Esophagus (tissue), 2 donors: ENCODE results near the gene NKX1-1. TPM values are rescaled to one million over a fixed set of nuclear protein-coding genes. Genes with fewer than 3 reads are reported as not detected.

Experiments
- H3K27ac ChIP-seq, 2 donors: one replicate each; pipeline ENCODE4 v1.5.1; 2013; ENCODE audit warnings: low read depth in 2 of 2, mild to moderate bottlenecking in 2 of 2, inconsistent platforms in 1 of 2, low read length in 1 of 2, moderate library complexity in 1 of 2
- H3K27me3 ChIP-seq, 2 donors: one replicate each; pipeline ENCODE4 v1.6.1; 2013; ENCODE audit warnings: low read length in 2 of 2, control low read depth in 1 of 2, mild to moderate bottlenecking in 1 of 2; ENCODE audit not compliant: insufficient read depth in 2 of 2, control insufficient read depth in 1 of 2
- H3K36me3 ChIP-seq, 2 donors: one replicate each; pipeline ENCODE4 v1.6.1; 2013; ENCODE audit warnings: low read length in 1 of 2; ENCODE audit not compliant: control insufficient read depth in 2 of 2, insufficient read depth in 2 of 2
- H3K4me1 ChIP-seq, 2 donors: one replicate each; pipeline ENCODE4 v1.6.1; 2013; ENCODE audit warnings: low read length in 1 of 2; ENCODE audit not compliant: control insufficient read depth in 2 of 2, insufficient read depth in 2 of 2
- H3K4me3 ChIP-seq, 2 donors: one replicate each; pipeline ENCODE4 v1.5.1; 2013; ENCODE audit warnings: low read length in 2 of 2, mild to moderate bottlenecking in 2 of 2, low read depth in 1 of 2, moderate library complexity in 1 of 2
- H3K9me3 ChIP-seq, 2 donors: one replicate each; pipeline ENCODE4 v1.6.1; 2013; ENCODE audit warnings: mild to moderate bottlenecking in 2 of 2, low read depth in 1 of 2, low read length in 1 of 2, moderate library complexity in 1 of 2; ENCODE audit not compliant: control insufficient read depth in 2 of 2, insufficient read depth in 1 of 2
- WGBS, 2 donors: extraction: QIAGEN DNeasy Blood & Tissue Kit; methylation state at CpG; one replicate each; pipeline ENCODE4 v1.1.7; 2013; 5-methylcytosine and 5-hydroxymethylcytosine counted together
- polyA plus RNA-seq, 2 donors: library from polyadenylated mRNA; stranded (reverse); fragments of 200-250 nt; gene quantifications; one replicate each; pipeline ENCODE4 v1.2.3, GENCODE V29; 2013
- donor health status: healthy with polysubstance abuse.
- donor health status: Bipolar disorder and iron deficiency.

NKX1-1 gene
- polyA plus RNA-seq, 2 donors = not detected

DNA sequence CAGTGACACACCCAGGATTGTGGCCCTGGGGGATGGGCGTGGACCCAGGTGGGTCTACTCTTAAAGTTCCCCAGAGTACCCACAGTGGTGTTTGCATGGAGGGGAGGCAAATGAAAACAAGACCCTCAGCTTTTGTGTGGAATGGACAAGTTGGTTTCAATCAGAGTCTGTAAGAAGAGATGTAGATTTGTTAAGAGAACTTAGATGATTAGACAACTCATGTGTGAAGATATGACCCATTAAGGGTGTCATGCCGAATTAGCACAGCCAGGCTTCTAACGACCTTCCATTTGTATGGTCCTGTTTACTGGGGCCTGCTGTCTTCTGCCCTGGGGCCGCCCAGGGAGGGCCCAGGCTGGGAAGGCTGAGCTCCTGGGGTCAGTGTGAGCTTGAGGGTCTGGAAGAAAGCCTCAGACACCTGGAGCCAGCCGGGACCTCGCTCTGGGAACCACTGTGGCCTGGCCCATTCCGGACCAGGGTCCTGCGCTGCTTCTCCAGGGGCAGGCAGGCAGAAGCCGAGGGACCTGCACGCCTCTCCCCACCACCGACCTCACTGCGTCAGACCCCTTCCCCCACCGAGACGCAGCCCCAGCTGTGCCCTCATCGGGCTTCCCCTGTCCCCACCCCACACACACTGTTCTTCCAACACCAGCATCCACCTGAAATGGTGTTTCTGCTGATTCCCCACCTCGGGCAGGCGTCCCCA lies 38.9 kb downstream of the NKX1-1 start:
- H3K36me3 ChIP-seq = peaks cover 0 to 40% of the 10 kb centered on the region in 2 donors
- no peak overlapping the region for H3K27ac ChIP-seq
- no peak overlapping the region for H3K4me3 ChIP-seq
- no peaks in the 10 kb centered on the region for H3K27me3 ChIP-seq
- H3K9me3 ChIP-seq = no peaks in the 10 kb centered on the region
- peaks cover 4 to 5% of the 10 kb centered on the region in 2 donors for H3K4me1 ChIP-seq
- WGBS, 2 donors = 92 to 94% methylated on average over 17 of the region's 17 CpGs

DNA sequence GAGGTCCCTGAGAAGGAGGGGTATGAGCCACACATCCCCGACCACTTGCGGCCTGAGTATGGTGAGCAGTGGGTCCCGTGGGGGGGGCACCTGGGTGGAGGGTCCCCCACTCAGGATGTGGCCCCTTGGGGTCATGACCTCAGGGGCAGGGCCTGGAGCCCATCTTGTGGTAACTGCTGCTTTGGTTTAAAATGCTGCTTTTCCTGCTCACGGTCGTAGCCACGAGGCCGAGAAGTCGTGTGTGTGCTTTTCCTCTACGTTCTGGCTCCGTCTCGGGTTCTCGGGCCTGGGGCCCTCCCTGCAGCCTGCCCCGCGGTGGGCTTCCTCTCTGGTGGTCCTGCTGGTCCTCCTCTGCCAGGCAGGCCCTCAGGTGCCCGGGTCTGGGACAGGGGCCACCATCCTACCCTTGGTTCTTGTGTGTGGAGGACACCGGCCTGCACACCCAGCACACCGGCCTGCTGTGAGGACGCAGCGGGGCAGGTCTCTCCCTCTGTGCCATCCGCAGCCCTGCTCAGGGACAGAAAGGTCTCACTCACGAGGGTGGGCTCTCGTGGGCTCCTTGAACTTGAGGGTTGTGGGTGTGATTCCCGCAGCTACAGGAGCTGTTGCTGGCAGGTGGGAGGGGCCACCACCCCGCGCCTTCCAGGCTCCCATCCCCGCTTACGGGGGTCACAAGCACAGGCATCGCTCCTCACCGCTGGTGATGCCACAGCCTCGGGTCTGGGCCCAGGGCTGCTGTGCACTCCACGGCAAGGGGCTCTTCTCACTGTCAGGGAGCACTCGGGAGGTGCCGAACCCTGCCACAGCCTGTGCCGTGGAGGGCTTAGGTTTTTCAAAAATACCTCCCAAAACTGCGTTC lies 39.6 kb downstream of the NKX1-1 start:
- Histone ChIP-seq H3K27ac (no peak overlapping the region), H3K27me3 (no peaks in the 10 kb centered on the region), H3K4me1 (peaks cover 4 to 5% of the 10 kb centered on the region in 2 donors), H3K4me3 (no peak overlapping the region), H3K9me3 (no peaks in the 10 kb centered on the region), H3K36me3 (peaks cover 0 to 43% of the 10 kb centered on the region in 2 donors)
- WGBS, 2 donors = 94% methylated on average over 35 of the region's 35 CpGs

DNA sequence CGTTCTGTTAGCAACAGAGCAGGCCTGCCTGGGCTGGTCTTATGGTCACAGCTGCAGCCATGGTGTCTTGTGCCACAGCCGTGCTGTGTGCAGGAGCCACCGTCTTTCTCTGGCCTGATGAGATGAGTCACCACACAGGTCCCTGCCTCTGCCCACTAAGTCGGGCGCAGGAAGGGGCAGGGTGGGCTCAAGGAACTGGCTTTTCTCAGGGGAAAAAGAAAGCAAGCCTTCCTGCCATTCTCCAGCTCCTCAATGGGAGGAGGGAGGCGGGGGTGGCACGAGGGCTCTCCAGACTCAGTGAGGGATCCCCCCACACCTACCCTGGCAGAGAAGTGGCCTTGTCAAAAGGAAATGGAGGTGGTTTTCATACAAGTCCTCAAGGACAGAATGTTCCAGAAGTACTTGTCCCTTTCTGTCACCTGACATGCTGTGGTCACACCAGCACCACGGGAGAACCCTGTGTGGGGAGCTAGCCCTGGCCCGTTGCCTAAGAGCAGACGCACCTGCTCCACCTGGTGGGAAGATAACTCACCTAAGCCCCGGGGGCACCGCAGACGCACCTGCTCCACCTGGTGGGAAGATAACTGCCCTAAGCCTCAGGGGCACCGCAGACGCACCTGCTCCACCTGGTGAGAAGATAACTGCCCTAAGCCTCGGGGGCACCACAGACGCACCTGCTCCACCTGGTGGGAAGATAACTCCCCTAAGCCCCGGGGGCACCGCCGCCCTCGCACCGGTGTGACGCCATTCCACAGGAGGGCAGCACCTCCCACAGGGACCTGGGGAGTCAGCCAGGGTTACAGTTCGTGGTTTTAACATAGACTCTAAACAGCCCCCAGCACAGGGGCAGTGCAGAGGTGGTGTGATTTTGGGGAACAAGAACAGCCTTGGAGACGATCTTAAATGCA lies 40.7 kb downstream of the NKX1-1 start:
- H3K9me3 ChIP-seq = no peaks in the 10 kb centered on the region
- no peaks in the 10 kb centered on the region for H3K27me3 ChIP-seq
- no peak overlapping the region for H3K4me3 ChIP-seq
- H3K27ac ChIP-seq = no peak overlapping the region
- H3K36me3 ChIP-seq = peaks cover 0 to 44% of the 10 kb centered on the region in 2 donors
- WGBS, 2 donors = 65 to 66% methylated on average over 25 of the region's 25 CpGs
- peaks cover 4 to 5% of the 10 kb centered on the region in 2 donors for H3K4me1 ChIP-seq

DNA sequence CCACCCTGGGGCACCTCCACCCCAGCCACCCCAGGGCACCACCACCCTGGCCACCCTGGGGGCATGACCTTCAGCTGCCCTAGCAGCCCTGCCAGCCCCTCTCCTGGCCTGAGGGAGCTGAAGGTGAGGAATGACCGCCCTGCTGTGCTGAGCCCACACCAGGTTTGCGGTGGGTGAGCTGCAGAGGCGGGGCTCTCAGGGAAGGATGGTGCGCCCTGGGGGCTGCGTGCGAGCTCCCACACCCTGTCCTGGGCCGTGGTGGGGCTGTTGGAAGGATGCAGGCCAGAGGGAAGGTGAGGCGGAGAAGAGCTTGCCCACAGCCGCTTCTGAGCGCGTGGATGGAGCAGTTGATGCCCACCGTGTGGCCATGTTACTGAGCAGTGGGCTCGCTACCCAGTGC lies 41.5 kb downstream of the NKX1-1 start:
- H3K4me1 ChIP-seq = peaks cover 4 to 5% of the 10 kb centered on the region in 2 donors
- no peak overlapping the region for H3K27ac ChIP-seq
- no peak overlapping the region for H3K4me3 ChIP-seq
- WGBS, 2 donors = 82 to 90% methylated on average over 13 of the region's 13 CpGs
- H3K36me3 ChIP-seq = peaks cover 0 to 39% of the 10 kb centered on the region in 2 donors
- H3K9me3 ChIP-seq = no peaks in the 10 kb centered on the region
- H3K27me3 ChIP-seq = no peaks in the 10 kb centered on the region

DNA sequence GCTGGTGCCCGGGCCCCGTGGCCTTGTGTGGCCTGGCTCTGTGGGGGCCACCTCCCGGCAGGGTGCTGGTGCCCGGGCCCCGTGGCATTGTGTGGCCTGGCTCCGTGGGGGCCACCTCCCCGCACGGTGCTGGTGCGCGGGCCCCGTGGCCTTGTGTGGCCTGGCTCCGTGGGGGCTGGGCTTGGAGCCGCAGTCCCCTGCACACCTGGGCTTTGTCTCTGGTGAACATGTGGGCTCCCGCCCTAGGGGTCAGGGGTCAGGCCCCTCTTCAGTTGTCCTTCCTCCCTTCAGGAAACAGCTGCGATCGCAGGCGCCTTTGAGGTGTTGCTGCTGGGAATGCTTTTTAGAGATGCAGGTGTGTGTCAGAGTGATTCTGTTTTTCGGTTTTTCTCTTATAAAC lies 42.0 kb downstream of the NKX1-1 start:
- Histone ChIP-seq H3K36me3 (peaks cover 0 to 39% of the 10 kb centered on the region in 2 donors), H3K9me3 (no peaks in the 10 kb centered on the region), H3K27me3 (no peaks in the 10 kb centered on the region), H3K4me3 (no peak overlapping the region), H3K4me1 (peaks cover 4 to 5% of the 10 kb centered on the region in 2 donors), H3K27ac (no peak overlapping the region)
- 87 to 93% methylated on average over 16 of the region's 18 CpGs for WGBS, 2 donors

DNA sequence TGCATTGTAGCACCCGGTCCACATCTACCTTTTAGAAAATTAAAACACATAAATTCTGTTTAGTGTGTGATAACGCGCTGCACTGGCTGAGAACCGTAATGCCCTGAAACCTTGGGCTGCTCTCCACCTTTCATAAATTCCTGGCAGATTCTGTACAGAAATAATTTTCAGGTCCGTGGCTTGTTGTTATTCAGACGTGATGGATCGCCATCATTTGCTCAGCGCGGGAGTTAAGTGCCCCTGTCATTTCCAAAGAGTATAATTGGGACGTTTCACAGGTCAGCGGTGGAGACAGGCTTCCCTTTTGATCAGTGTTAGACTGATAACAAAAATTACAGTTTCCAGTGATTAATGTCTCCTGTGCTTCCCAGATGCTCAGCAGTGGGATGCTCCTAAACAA lies 42.7 kb downstream of the NKX1-1 start:
- WGBS, 2 donors = 88 to 89% methylated on average over 11 of the region's 11 CpGs
- H3K27ac ChIP-seq = no peak overlapping the region
- no peaks in the 10 kb centered on the region for H3K27me3 ChIP-seq
- H3K9me3 ChIP-seq = no peaks in the 10 kb centered on the region
- no peak overlapping the region for H3K4me3 ChIP-seq
- H3K36me3 ChIP-seq = peaks cover 0 to 35% of the 10 kb centered on the region in 2 donors
- H3K4me1 ChIP-seq = peaks cover 4 to 5% of the 10 kb centered on the region in 2 donors

DNA sequence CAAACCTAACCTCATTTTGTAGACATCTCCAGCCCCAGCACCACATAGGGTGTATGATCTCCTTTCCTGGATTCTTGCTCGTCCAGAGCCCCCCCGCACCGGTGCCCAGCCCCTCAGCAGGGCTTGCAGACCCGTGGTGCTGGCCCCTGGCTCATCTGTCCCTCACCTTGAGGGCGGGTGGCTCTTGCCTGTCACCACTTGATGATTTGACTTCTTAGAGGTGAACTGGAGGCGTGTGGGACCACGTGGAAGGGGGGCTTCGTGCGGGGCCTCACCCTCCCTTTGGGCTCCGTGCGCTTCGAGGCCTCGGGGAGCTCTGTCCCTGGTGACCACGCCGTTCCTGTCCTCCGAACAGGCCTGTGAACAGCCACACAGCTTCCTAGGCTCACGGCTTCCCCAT lies 43.7 kb downstream of the NKX1-1 start:
- WGBS, 2 donors = 93% methylated on average over 17 of the region's 17 CpGs

DNA sequence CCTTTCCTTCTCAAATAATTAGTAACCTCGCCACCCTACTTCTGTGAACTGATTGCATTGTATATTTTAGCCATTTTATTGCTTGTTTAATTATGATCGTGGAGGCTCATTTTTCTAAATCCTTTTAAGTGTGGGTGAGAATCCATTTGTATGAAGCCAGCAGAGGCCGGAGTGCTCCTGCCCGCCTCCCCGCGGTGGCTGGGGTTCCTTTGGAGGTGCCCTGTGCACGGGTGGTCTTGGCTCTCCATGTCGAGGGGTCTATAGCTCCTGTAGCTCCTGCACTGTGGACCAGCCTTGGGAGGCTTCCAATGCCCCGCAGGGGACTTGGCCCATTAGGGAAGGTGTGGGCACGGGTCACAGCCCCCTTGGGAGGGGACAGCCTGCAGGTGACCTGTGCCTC lies 44.2 kb downstream of the NKX1-1 start:
- H3K4me1 ChIP-seq = peaks cover 4 to 5% of the 10 kb centered on the region in 2 donors
- H3K36me3 ChIP-seq = peaks cover 0 to 38% of the 10 kb centered on the region in 2 donors
- WGBS, 2 donors = 80 to 83% methylated on average over 10 of the region's 10 CpGs
- H3K27me3 ChIP-seq = no peaks in the 10 kb centered on the region
- H3K9me3 ChIP-seq = no peaks in the 10 kb centered on the region
- no peak overlapping the region for H3K27ac ChIP-seq
- no peak overlapping the region for H3K4me3 ChIP-seq

More for the DNA sequence above, 43.7 kb downstream of the NKX1-1 start:
- peaks cover 4 to 5% of the 10 kb centered on the region in 2 donors for H3K4me1 ChIP-seq
- peaks cover 0 to 36% of the 10 kb centered on the region in 2 donors for H3K36me3 ChIP-seq
- H3K27ac ChIP-seq = no peak overlapping the region
- H3K4me3 ChIP-seq = no peak overlapping the region
- no peaks in the 10 kb centered on the region for H3K27me3 ChIP-seq
- H3K9me3 ChIP-seq = no peaks in the 10 kb centered on the region

DNA sequence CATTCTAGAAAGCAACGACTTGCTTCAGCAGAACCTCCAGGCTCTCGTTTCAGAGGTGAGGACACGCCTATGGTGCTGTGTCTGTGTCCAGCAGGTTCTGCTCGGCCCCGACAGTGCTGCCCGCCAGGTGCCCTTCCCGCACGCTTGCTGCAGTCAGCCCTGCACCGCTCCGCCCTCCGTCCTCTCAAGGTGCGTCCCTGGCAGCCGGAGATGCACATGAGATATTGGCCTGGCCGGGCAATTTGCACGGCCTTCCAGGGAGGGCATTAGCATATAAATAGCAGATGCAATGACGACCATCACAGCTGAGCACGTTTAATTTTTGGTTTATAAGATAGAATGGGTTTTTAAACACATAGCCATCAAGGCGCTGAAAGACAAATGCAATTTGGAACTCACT lies 44.8 kb downstream of the NKX1-1 start:
- H3K27ac ChIP-seq = no peak overlapping the region

More for the DNA sequence above, 44.8 kb downstream of the NKX1-1 start:
- no peaks in the 10 kb centered on the region for H3K27me3 ChIP-seq
- peaks cover 0 to 37% of the 10 kb centered on the region in 2 donors for H3K36me3 ChIP-seq
- no peaks in the 10 kb centered on the region for H3K9me3 ChIP-seq
- peaks cover 4 to 5% of the 10 kb centered on the region in 2 donors for H3K4me1 ChIP-seq
- no peak overlapping the region for H3K4me3 ChIP-seq
- WGBS, 2 donors = 81 to 82% methylated on average over 18 of the region's 18 CpGs
